Osteoblast (primary cell): ENCODE data around the gene ISM1. TPM values are rescaled to one million over a fixed set of nuclear protein-coding genes. Genes with fewer than 3 reads are reported as not detected.

Experiments used
- DNase-seq: peaks from one replicate; pipeline ENCODE4 v3.0.0; 2011; ENCODE audit warnings: low spot score, mixed read lengths; ENCODE audit not compliant: insufficient read length; ENCODE audit errors: missing footprints
- H2AFZ ChIP-seq: 2 replicates; pipeline ENCODE4 v1.6.0; 2011; ENCODE audit warnings: mild to moderate bottlenecking, low read length
- H3K27ac ChIP-seq: 2 replicates; pipeline ENCODE4 v1.5.1; 2011; ENCODE audit warnings: mild to moderate bottlenecking, low read depth, low read length, moderate library complexity
- H3K27me3 ChIP-seq: 2 replicates; pipeline ENCODE4 v1.6.0; 2012; ENCODE audit warnings: mild to moderate bottlenecking, control low read depth, inconsistent platforms, low read length, moderate library complexity; ENCODE audit not compliant: insufficient read depth
- H3K36me3 ChIP-seq: 2 replicates; pipeline ENCODE4 v1.5.1; 2011; ENCODE audit warnings: mild to moderate bottlenecking, low read length, control low read depth, moderate library complexity; ENCODE audit not compliant: insufficient read depth
- H3K4me1 ChIP-seq: 2 replicates; pipeline ENCODE4 v1.5.1; 2011; ENCODE audit warnings: mild to moderate bottlenecking, low read length, control low read depth, moderate library complexity; ENCODE audit not compliant: insufficient read depth
- H3K4me2 ChIP-seq: 2 replicates; pipeline ENCODE4 v1.6.0; 2011; ENCODE audit warnings: mild to moderate bottlenecking, low read length; ENCODE audit not compliant: insufficient read depth
- H3K4me3 ChIP-seq: fragments of 200-600 bp; sonication (generic); 3 replicates; pipeline ENCODE4 v1.5.1; 2012; ENCODE audit warnings: mild to moderate bottlenecking, low read length, inconsistent platforms; ENCODE audit not compliant: insufficient read depth
- H3K79me2 ChIP-seq: 2 replicates; pipeline ENCODE4 v1.6.0; 2012; ENCODE audit warnings: mild to moderate bottlenecking, low read length, control low read depth, inconsistent platforms; ENCODE audit not compliant: insufficient read depth
- H3K9me3 ChIP-seq: 2 replicates; pipeline ENCODE4 v1.5.1; 2011; ENCODE audit warnings: low read depth, low read length, control low read depth
- H4K20me1 ChIP-seq: 2 replicates; pipeline ENCODE4 v1.6.0; 2012; ENCODE audit warnings: mild to moderate bottlenecking, low read length, control low read depth; ENCODE audit not compliant: insufficient read depth
- total RNA-seq: library from RNA; depleted of rRNA; stranded (reverse); fragments of >200 nt; gene quantifications from 2 replicates; pipeline ENCODE4 v1.2.3, GENCODE V29; 2012
- TF ChIP-seq, protein P1 (sequence below): IDR thresholded peaks from 2 replicates; pipeline ENCODE4 v1.5.1; 2011; ENCODE audit warnings: mild to moderate bottlenecking, low read depth, low read length, moderate library complexity; ENCODE audit errors: extremely low read depth

The ISM1 gene
- total RNA-seq, 1 donor = 4.0 TPM

DNA sequence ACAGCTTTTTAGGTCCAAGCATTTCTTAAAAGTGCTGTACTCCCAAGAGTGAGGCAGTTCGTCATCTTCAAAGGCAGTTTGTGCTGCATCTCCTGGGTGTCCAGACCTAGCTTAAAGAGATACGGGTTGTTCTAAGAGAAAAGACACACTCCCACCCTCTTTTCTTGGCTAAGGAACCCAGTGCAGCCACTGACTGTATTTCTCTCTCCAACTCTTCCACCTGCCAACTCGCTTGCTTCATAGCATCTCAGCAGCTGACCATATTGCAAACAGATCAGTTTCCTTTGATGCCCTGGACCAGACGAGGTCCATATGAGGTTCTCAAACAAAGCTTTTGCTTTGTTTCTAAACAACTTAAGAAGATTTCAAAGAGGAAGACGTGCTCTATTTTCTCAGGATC lies 101.1 kb downstream of the ISM1 start:
- Histone ChIP-seq H3K9me3 (no peaks in the 10 kb centered on the region), H3K4me1 (no peaks in the 10 kb centered on the region), H3K4me3 (no peak overlapping the region), H3K27me3 (peaks cover 16% of the 10 kb centered on the region), H3K36me3 (no peaks in the 10 kb centered on the region), H3K79me2 (no peaks in the 10 kb centered on the region), H2AFZ (no peak overlapping the region), H3K27ac (no peak overlapping the region), H4K20me1 (no peaks in the 10 kb centered on the region), H3K4me2 (no peak overlapping the region)
- TF ChIP-seq, protein P1, sequence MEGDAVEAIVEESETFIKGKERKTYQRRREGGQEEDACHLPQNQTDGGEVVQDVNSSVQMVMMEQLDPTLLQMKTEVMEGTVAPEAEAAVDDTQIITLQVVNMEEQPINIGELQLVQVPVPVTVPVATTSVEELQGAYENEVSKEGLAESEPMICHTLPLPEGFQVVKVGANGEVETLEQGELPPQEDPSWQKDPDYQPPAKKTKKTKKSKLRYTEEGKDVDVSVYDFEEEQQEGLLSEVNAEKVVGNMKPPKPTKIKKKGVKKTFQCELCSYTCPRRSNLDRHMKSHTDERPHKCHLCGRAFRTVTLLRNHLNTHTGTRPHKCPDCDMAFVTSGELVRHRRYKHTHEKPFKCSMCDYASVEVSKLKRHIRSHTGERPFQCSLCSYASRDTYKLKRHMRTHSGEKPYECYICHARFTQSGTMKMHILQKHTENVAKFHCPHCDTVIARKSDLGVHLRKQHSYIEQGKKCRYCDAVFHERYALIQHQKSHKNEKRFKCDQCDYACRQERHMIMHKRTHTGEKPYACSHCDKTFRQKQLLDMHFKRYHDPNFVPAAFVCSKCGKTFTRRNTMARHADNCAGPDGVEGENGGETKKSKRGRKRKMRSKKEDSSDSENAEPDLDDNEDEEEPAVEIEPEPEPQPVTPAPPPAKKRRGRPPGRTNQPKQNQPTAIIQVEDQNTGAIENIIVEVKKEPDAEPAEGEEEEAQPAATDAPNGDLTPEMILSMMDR = no peak
- DNase-seq = no peak

DNA sequence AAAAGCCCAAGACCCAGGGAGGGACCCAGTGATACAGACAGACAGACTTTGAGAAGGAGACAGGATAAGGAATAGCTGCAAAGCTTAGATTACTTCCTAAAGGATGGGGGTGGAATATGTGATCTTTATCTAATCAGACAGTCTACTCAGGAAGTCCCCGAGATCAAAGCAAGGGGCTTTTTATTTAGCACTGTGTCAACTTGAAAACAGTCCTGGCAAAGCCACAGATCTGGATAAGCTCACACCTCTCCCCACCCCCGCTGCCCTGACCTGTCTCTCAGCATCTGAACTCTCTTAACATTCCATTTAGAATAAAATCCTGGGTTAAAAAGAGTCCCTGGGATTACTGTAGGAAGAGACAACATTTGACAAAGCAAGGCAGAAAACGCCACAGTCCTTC lies 101.5 kb downstream of the ISM1 start:
- Histone ChIP-seq H3K27ac (no peak overlapping the region), H3K4me1 (no peaks in the 10 kb centered on the region), H2AFZ (no peak overlapping the region), H3K9me3 (no peaks in the 10 kb centered on the region), H3K27me3 (peaks cover 16% of the 10 kb centered on the region), H3K4me2 (no peak overlapping the region), H3K36me3 (no peaks in the 10 kb centered on the region), H3K4me3 (no peak overlapping the region), H4K20me1 (no peaks in the 10 kb centered on the region), H3K79me2 (no peaks in the 10 kb centered on the region)
- TF ChIP-seq, protein P1 = no peak
- no peak for DNase-seq

DNA sequence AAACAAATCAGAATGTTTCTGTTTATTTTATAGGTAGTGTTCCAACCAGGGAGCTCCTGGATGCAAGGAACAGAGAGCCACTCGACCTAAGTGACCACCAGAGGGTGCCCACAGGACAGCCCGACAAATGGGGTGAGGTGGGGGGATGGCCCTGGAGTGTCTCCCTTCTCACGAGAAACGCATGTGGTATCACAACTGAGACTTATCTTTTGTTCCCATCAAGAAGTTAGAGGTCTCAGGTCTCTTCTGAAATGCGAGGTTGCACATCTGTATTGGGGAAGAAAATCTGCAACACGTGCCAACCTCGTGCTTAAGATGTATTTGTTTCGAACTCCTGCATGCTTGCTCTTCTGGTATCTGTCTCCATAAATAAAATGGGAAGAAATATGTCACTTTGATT lies 104.0 kb downstream of the ISM1 start:
- Histone ChIP-seq H3K4me3 (no peak overlapping the region), H3K9me3 (no peaks in the 10 kb centered on the region), H3K79me2 (no peaks in the 10 kb centered on the region), H2AFZ (peak overlapping the region; percentile 23), H3K27me3 (peaks cover 14% of the 10 kb centered on the region), H3K4me1 (no peaks in the 10 kb centered on the region), H3K36me3 (no peaks in the 10 kb centered on the region), H3K4me2 (peak overlapping the region; percentile 29), H4K20me1 (no peaks in the 10 kb centered on the region), H3K27ac (no peak overlapping the region)
- no peak for DNase-seq
- TF ChIP-seq, protein P1 = peak; percentile 69

DNA sequence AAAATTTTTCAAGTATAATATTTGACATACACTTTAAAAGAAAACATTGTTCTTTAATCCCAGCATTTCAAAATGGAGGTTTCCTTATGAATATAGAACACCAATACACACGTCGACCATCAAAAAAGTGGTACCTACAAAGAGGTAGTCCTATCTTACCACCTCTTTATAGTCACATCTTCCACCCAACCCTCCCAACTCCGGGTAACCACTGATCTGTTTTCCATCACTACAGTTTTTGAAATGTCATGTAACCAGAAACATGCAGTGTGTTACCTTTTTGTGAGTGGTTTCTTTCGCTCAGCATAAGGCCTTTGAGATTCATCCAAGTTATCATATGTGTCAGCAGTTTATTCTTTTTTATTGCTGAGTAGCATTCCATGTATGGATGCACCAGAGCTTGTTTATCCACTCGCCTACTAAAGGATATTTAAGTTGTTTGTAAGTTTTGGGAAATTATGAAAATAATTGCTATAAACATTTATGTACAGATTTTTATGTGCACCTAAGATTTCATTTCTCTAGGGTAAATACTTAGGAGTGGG lies 104.8 kb downstream of the ISM1 start:
- TF ChIP-seq, protein P1 = no peak
- Histone ChIP-seq H2AFZ (no peak overlapping the region), H3K9me3 (no peaks in the 10 kb centered on the region), H3K36me3 (no peaks in the 10 kb centered on the region), H3K27ac (no peak overlapping the region), H3K79me2 (no peaks in the 10 kb centered on the region), H3K4me2 (no peak overlapping the region), H3K4me3 (no peak overlapping the region), H3K4me1 (no peaks in the 10 kb centered on the region), H4K20me1 (no peaks in the 10 kb centered on the region), H3K27me3 (peaks cover 14% of the 10 kb centered on the region)
- no peak for DNase-seq
